ENCODE results near the gene PAX5.
A peak's percentile ranks its signal among the peaks of the same experiment; 100 is the strongest.

GRCh38 chr9:37079370-37080164 lies 45.5 kb upstream of the PAX5 start:
- TF ChIP-seq CTCF (IDR thresholded peaks at IDR 0.05): peak in 2 of 5 experiments; percentile 5 to 16
- peak; percentile 63 to 73 for TF ChIP-seq POLR2A (IDR thresholded peaks at IDR 0.05)
- TF ChIP-seq EP300 (IDR thresholded peaks at IDR 0.05): peak; percentile 43 to 82
